NCI-H1105 treated with DMSO at 0.1 percent for 48 hours (cell line): ENCODE measurements around the gene L1CAM.
A peak's percentile ranks its signal among the peaks of the same experiment; 100 is the strongest.
"Not testable (repeated sequence)": the region's sequence is repeated elsewhere in the genome, so short reads cannot be mapped to it uniquely, and the experiment has no call there.

Experiments
- DNase-seq: peaks from one replicate; lab custom pipeline; 2025; lab: John Stamatoyannopoulos, UW

L1CAM gene

DNA sequence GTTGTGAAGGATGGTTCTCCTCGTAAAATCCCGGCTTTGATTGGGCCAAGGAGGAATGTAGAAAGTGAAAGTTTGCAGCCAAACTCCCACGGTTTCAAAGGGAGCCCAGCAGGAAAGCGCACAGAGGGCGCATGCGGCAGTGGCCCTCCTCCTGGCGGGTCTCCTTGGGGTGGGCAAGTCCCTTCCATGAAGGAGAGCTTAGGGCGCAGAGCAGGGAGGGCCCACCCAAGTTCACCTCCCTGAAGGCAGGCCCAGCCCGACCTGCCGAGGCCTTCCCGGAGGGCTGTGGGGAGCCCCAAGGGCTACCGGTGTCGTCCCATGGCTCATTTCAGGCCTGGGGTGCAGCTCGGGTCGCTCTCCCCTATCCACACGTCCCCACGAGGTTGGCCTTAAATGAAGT, 57.7 kb downstream of the L1CAM start:
- no peak for DNase-seq

DNA sequence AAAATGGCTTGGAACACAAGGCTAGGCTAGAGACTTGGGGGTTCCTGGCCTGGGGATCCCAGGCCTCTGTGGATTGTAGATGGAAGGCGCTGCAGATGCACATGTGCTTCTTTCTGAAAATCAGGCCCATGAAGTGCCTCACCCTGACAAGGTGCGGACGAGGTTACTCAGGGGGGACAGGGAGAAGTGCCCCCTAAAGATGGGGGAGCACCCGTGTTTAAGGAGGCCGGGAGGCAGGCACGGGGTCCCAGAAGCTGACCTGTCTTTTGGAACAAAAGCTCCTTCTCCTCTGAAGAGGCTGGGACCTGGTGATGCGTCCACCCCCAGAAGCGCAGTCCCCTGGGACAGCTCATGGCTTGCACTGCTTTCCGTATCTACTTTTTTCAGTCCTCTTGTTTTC, 58.1 kb downstream of the L1CAM start:
- DNase-seq, result no peak

DNA sequence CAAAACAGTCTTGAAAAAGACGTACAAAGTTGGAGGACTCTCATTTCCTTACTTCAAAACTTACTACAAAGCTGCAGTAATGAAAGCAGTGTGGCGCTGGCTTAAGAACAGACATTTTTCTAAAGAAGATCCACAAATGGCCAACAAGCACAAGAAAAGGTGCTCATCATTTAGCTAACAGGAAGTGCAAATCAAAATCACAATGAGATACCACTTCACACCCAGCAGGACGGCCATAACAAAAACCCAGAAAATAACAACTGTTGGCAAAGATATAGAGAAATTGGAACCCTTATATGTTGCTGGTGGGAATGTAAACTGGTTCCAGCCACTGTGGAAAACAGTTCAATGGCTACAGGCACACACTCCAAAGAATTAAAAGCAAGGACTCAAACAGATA, 59.0 kb downstream of the L1CAM start:
- no peak for DNase-seq

DNA sequence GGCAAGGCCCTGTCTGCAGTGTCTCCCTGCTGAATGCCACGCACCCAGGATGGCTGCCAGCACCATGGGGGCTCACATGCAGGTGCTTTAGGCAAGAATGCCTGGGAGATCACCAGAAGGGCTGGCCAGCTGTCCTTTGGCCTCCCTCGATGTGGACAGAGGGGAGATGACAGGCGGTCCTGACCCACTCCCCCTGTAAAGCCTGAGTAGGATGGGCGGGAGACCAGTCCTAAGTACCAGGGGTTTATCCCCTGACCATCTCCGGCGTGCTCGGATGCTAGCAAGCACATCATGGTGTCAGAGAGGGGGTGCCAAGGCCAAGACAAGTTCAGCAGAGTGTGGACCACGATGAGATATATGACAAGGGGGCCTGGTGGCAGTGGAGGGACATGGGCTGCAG, 60.9 kb downstream of the L1CAM start:
- no peak for DNase-seq

DNA sequence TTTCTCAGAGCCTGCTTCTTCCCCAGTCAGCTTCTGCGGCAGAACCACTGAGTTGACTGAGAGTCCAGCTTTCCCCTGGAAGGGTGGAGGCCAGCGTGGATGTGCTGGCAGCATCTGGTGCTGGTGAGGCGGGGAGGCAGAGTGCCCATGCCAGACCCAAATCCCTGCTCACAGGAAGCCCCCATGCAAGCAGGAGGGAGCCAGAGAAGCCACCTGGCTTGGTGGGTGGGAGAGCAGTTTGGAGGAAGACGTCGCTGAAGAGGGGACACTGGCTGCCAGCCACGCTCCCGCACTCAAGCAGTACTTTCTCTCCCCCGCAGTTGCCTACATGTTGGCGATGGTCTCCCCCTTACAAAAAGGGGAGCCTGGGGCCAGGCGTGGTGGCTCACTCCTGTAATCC, 61.6 kb downstream of the L1CAM start:
- DNase-seq, result no peak

DNA sequence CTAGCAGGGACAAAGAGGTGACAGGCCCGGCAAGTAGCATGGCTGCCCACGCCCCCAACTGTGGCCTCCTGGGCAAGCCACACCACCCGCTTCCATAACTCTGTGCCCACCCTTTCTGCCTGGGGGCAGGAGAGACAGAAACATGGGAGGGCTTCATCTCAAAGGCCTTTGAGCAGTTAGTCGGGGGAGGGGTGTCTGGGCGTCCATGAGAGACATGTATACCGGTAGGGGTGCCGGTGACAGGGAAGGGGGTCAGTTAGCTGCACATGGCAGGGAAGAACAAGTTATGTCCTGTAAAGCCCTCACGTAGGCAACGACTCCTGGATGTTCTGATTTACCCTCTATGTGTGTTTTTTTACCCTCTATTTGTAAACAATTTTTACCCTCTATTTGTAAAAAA, 64.9 kb downstream of the L1CAM start:
- DNase-seq, result no peak

DNA sequence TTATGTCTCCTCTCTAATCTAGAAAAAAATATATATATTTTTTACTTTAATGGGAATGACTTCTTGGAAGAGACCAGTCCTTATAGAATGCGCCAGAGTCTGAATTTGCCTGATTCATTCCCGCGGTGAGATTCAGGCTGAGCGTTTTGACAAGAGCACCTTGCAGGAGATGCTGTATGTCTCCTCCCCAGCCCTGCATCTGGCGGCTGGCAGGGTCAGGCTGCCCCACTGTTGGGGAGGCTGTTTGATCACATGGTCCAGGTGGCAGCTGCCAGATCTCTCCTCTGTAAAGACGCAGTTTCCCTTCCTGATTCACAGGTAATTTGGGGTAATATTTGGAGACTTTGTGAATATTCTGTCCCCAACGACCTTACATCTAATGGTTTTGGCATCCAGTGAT, 65.4 kb downstream of the L1CAM start:
- DNase-seq, result peak; percentile 52

DNA sequence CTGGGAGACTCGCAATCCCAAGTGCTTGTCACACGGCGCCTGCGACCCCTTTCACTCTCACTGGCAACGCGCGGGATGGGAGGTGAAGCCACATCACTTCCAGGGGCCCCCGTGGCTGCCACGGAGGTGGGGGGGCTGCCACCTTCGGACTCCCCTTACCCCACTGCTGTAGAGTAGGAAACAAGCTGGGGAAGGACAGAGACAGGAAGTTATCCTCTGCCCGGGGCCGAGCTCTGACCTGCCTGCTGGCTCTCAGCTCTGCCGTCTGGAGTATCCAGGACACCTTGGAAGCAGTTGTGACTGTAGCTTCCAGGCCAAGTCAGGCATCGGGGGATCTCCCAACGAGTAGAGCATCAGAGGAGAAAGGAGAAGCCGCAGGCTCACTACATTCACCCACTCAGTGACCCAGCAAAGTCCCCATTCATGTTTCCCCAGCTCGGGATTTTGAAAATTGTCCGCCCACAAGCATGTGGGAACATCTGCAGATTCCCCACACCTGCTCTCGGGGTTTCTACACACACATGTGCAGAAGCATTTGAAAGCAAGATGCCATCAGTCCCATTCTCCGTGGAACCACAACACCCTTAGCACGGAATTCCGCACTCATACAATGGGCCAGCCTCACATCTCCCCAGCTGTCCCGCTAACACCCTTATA, 66.5 kb downstream of the L1CAM start:
- DNase-seq, result no peak

DNA sequence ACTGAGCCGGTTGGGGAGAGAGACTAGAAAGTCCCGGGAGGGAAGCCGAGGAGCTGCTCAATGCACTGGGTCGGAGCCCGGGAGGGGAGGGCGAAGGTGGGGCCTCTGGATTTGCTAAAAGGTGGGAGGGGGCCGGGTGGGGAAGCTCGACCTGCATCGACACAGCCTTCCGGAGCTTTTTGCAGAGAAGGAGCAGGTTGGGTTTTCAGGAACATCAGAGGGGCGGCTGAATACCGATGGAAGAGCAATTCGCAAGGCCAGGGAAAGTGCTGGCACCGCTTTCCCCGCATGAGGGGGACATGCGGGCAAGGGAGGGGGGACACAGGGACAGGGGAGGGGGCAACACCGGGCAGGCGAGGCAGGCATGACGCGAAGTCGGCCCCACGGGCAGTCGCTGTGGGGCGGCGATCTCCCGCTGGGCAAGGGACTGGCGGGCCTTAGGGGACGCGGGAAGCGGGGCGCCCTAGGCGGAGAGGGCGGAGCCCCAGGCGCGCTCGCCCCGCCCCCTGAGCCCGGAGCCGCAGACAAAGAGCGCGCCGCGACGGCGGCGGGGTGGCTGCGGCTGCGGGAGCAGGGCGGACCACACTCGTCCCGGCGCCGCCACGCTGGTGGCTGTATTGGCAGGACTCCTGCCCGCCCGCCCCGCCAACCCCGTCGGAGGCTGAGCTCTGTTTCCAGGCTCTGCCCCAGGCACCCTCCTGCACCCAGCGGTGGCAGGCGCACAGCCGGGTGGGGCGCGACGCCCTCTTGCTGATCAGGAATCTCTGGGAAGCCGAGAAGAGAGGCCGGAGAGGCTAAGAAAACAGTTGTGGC, 67.2 kb downstream of the L1CAM start:
- peak; percentile 69 for DNase-seq

DNA sequence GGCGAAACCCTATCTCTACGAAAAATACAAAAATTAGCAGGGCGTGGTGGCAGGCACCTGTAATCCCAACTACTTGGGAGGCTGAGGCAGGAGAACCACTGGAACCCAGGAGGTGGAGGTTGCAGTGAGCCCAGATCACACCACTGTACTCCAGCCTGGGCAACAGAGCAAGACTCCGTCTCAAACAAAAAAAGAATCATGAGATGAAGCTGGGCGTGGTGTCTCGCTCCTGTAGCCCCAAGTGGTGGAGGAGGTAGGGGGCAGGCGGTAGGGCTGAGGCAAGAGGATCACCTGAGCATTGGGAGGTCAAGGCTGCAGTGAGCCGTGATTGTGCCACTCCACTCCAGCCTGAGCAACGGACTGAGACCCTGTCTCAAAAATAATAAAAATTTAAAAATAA, 67.9 kb downstream of the L1CAM start:
- not testable (repeated sequence) for DNase-seq

DNA sequence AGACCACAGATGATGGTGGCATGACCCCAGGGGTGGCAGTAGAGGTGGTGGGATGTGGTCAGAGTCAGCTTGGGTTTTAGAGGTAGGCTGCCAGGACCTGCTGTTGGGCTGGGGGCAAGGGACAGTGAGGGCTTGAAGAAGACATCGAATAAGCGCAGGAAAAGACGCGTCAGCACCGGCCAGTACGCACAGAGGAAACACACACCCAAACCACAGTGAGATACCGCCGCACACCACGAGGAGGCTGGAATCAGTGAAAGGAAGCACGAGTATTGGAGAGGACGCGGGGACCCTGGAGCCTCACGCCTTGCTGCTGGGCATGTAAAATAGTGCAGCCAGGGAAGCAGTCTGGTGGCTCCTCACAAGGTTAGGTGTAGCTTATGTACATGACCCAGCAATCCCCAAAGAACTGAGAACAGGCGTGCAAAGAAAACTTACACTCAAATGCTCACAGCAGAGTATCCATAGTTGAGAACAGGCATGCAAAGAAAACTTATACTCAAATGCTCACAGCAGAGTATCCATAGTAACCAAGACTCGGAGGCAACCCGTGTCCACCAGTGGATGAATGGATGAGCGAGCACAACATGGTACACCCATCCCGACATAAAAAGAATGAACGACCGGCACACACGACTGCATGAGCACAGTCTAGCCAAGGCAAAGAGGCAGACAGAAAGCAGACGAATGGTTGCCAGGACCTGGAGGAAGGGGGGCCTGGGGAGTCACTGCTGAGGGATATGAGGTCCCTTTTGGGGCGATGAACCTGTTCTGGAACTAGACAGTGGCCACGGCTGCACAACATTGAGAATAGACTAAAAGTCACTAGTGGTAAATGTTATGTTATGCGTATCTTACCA, 68.9 kb downstream of the L1CAM start:
- DNase-seq, result no peak

DNA sequence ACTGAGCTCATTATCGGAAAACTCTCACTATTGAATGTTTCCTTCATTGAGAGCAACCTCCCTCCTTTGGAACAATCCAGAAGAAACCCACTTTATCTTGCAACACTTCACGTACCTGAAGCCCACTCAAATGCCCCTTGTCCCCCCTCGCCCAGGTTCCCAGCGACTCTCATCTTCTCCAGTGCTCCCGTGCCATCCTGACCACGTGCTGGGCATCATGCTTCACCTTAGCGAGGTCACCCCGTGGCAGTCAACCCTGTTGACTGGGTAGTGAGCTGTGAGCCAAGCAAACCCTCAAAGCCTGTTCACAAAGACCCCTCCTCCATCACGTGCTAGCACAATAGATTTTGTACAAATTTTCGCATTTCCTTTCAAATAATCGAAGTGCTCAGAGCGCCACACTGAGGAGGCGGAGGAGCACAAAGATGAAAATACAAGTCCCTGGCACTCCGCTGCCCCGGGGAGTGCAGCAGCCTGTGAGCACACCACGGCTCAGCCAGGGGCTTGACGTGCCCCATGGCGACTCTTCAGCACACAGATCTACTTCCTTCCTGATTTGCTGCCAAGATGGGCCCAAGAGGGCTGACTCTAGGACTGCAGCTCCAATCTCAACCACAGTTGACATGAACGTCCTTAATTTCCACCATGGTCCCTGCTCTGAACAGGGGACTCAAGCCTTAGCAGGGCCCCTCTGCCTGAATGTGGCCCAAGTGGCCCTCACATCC, 71.2 kb downstream of the L1CAM start:
- no peak for DNase-seq

DNA sequence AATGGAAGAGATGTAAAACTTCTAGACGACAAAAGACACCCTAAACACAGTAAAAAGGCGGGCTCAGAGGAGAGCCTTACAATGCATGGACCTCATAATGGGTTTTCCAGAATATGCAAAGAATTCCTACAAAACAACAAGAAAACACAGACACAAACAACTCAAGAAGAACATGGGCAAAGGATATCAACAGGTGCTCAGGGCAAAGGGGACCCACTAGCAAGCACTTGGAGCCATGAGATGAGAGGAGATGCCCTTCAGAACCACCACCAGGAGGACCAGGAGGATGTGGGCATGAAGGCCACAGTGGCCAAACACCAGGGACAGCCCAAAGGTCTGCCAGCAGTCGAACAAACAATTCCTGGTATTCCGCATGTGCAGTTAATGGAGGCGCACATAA, 72.8 kb downstream of the L1CAM start:
- DNase-seq, result no peak

DNA sequence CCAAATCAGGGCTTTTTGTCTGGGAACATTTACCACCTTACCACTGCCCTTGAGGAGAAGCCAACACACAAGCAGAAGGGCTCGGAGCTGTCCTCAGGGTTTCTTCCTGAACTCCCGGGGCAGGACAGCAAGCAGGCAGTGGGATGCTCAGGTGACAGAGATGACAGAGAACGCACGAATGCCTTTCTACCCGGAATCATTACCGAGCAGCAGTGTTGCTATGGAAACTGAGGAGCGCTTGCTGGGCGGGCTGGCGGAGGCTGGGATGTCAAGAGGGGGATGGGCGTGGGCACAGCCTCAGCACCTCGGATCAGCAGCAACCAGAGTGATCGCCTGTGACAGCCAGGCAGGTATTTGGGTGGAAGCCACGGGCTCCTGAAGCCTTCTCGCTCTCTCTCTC, 73.8 kb downstream of the L1CAM start:
- no peak for DNase-seq
